ENCODE results near the gene C1orf159. TPM values are rescaled to one million over a fixed set of nuclear protein-coding genes. Genes with fewer than 3 reads are reported as not detected.

The C1orf159 gene
- total RNA-seq, 2 experiments from 2014 or later: 11.1 to 11.3 TPM

DNA sequence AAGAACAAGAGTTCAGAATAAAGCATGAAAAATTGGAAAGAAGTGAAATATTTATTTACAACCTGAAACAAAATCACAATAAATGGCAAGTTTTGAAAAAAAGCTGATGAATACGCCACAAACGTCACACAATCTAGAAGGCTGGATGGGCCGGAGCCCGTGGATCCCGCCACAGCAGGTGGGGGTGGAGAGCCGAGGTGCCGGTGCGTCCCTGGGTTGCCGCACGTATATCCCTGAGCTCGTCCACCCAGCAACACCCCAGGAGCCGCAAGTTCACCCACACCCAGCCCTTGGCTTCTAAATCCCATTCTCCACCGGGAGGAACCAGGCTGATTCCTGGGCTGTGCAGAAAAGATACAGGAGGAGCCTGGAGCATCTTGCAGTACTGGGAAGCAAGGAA is 32.2 kb upstream of the C1orf159 start:
- Mint-ChIP-seq H3K36me3 (ENCODE audit: low read depth) (no peaks in the 10 kb centered on the region), H3K27ac (no peak overlapping the region), H3K4me1 (ENCODE audit: low read depth) (peaks cover 7% of the 10 kb centered on the region), H3K27me3 (no peaks in the 10 kb centered on the region), H3K4me3 (no peak overlapping the region), H3K9me3 (peaks cover 6% of the 10 kb centered on the region)
- Histone ChIP-seq H3K27ac (ENCODE audit: low read depth in 1 of 2, low read length in 2 of 2) (no peak overlapping the region), H3K4me1 (ENCODE audit: insufficient read depth, low read length) (peaks cover 29% of the 10 kb centered on the region), H3K4me3 (ENCODE audit: low read length) (no peak overlapping the region), H3K27me3 (ENCODE audit: control insufficient read depth in 1 of 2, insufficient read depth in 2 of 2, low read length in 2 of 2) (no peaks in the 10 kb centered on the region), H3K36me3 (ENCODE audit: insufficient read depth, low read length) (no peaks in the 10 kb centered on the region), H3K9me3 (ENCODE audit: control insufficient read depth in 1 of 2, insufficient read depth in 1 of 2, low read length in 2 of 2) (peaks cover 0 to 21% of the 10 kb centered on the region in 2 experiments)
- CTCF ChIA-PET: no interaction called here
- no peak for ATAC-seq (ENCODE audit: poor library complexity)
- intact Hi-C loops (cut with DNase I, micrococcal nuclease): no loop called here
- TF ChIP-seq, protein P1, sequence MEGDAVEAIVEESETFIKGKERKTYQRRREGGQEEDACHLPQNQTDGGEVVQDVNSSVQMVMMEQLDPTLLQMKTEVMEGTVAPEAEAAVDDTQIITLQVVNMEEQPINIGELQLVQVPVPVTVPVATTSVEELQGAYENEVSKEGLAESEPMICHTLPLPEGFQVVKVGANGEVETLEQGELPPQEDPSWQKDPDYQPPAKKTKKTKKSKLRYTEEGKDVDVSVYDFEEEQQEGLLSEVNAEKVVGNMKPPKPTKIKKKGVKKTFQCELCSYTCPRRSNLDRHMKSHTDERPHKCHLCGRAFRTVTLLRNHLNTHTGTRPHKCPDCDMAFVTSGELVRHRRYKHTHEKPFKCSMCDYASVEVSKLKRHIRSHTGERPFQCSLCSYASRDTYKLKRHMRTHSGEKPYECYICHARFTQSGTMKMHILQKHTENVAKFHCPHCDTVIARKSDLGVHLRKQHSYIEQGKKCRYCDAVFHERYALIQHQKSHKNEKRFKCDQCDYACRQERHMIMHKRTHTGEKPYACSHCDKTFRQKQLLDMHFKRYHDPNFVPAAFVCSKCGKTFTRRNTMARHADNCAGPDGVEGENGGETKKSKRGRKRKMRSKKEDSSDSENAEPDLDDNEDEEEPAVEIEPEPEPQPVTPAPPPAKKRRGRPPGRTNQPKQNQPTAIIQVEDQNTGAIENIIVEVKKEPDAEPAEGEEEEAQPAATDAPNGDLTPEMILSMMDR (IDR thresholded peaks at IDR 0.05): no peak
- DNase-seq: no peak
- POLR2A ChIA-PET: no interaction called here

DNA sequence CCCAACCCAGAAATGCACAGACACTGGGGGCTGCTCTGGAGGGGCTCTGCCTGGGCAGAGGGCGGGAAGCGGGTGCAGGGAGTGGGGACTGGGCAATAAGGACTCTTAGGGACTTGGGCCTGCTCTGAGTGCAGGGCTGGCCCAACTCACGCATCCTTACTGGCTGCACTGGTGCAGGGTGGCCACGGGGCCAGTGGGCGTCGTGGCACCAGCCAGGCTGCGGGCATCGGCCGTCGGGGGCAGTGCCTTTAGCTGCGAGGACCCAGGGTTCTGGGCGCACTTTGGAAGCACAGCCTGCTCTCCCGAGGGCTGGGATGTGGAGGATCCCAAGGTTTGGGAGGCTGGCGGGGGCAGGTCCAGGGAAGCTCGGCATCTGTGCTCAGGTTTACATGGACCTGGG is 30.7 kb upstream of the C1orf159 start:
- H3K4me1 ChIP-seq (ENCODE audit: insufficient read depth, low read length): peaks cover 32% of the 10 kb centered on the region
- Mint-ChIP-seq H3K27ac (no peak overlapping the region), H3K4me1 (ENCODE audit: low read depth) (peaks cover 7% of the 10 kb centered on the region), H3K27me3 (no peaks in the 10 kb centered on the region), H3K4me3 (no peak overlapping the region), H3K9me3 (no peaks in the 10 kb centered on the region), H3K36me3 (ENCODE audit: low read depth) (no peaks in the 10 kb centered on the region)
- ATAC-seq (ENCODE audit: poor library complexity) (no peak), DNase-seq (no peak)
- TF ChIP-seq, protein P1 (IDR thresholded peaks at IDR 0.05): no peak
- peaks cover 0 to 6% of the 10 kb centered on the region in 2 experiments for H3K9me3 ChIP-seq (ENCODE audit: control insufficient read depth in 1 of 2, insufficient read depth in 1 of 2, low read length in 2 of 2)
- CTCF ChIA-PET: no interaction called here
- no peaks in the 10 kb centered on the region for H3K36me3 ChIP-seq (ENCODE audit: insufficient read depth, low read length)
- POLR2A ChIA-PET: no interaction called here
- intact Hi-C loops (cut with DNase I, micrococcal nuclease): no loop called here
- no peak overlapping the region for H3K27ac ChIP-seq (ENCODE audit: low read depth in 1 of 2, low read length in 2 of 2)
- H3K4me3 ChIP-seq (ENCODE audit: low read length): no peak overlapping the region
- H3K27me3 ChIP-seq (ENCODE audit: control insufficient read depth in 1 of 2, insufficient read depth in 2 of 2, low read length in 2 of 2): no peaks in the 10 kb centered on the region

DNA sequence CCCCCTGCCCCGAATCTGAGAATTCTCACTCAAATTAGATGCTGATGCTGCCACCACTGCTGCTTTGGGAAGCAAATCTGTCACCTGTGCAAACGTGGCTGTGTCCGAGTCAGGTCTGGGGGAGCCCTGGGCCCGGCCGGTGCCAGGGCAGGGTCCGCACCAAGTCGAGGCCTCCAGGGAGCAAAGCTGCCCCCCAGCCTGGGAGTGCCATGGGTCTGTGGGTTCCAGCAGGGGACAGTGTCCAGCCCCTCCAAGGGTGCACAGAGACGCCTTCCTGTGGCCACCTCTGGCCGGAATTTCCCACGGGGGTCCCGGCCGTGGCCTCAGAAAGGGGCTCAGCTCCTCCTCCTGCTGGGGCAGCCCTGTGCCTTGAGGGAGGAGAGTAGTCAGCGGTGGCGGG is 30.1 kb upstream of the C1orf159 start:
- no peaks in the 10 kb centered on the region for H3K9me3 Mint-ChIP-seq
- H3K4me1 Mint-ChIP-seq (ENCODE audit: low read depth): peaks cover 7% of the 10 kb centered on the region
- CTCF ChIA-PET: no interaction called here
- peaks cover 34% of the 10 kb centered on the region for H3K4me1 ChIP-seq (ENCODE audit: insufficient read depth, low read length)
- no peak overlapping the region for H3K27ac Mint-ChIP-seq
- ATAC-seq (ENCODE audit: poor library complexity) (no peak), DNase-seq (no peak)
- POLR2A ChIA-PET: no interaction called here
- H3K4me3 ChIP-seq (ENCODE audit: low read length): no peak overlapping the region
- peaks cover 0 to under 1% of the 10 kb centered on the region in 2 experiments for H3K9me3 ChIP-seq (ENCODE audit: control insufficient read depth in 1 of 2, insufficient read depth in 1 of 2, low read length in 2 of 2)
- intact Hi-C loops (cut with DNase I, micrococcal nuclease): no loop called here
- no peaks in the 10 kb centered on the region for H3K27me3 Mint-ChIP-seq
- H3K36me3 ChIP-seq (ENCODE audit: insufficient read depth, low read length): no peaks in the 10 kb centered on the region
- TF ChIP-seq, protein P1 (IDR thresholded peaks at IDR 0.05): no peak
- H3K27ac ChIP-seq (ENCODE audit: low read depth in 1 of 2, low read length in 2 of 2): no peak overlapping the region
- H3K4me3 Mint-ChIP-seq: no peak overlapping the region
- H3K27me3 ChIP-seq (ENCODE audit: control insufficient read depth in 1 of 2, insufficient read depth in 2 of 2, low read length in 2 of 2): no peaks in the 10 kb centered on the region
- H3K36me3 Mint-ChIP-seq (ENCODE audit: low read depth): no peaks in the 10 kb centered on the region
